Measurements from ENCODE around the gene DNAJC8.

Gene DNAJC8

GRCh38 chr1:28232558-28233263, at the start of gene DNAJC8:
Gene DNAJC8, minus strand, starts transcription at chr1:28233029. Its CDS starts 31 bp downstream, at chr1:28232998.
- DNase-seq, result peak; percentile 91

- DNase-seq, result no peak
These were observed 49.0 kb upstream of the DNAJC8 start for GRCh38 chr1:28281608-28282425.

GRCh38 chr1:28280977-28281381, 48.1 kb upstream of the DNAJC8 start:
- DNase-seq, result no peak

- no peak for DNase-seq
These were observed 47.7 kb upstream of the DNAJC8 start for GRCh38 chr1:28280501-28280900.

- DNase-seq, result no peak
These were observed 46.9 kb upstream of the DNAJC8 start for GRCh38 chr1:28279721-28280120.

- no peak for DNase-seq
These were observed 45.9 kb upstream of the DNAJC8 start for GRCh38 chr1:28278763-28279162.

GRCh38 chr1:28273216-28273860, 40.5 kb upstream of the DNAJC8 start:
- no peak for DNase-seq

- DNase-seq, result no peak
These were observed 39.5 kb upstream of the DNAJC8 start for GRCh38 chr1:28272215-28272852.

- no peak for DNase-seq
These were observed 36.7 kb upstream of the DNAJC8 start for GRCh38 chr1:28269529-28269928.

GRCh38 chr1:28267633-28268032, 34.8 kb upstream of the DNAJC8 start:
- no peak for DNase-seq

- no peak for DNase-seq
These were observed 34.1 kb upstream of the DNAJC8 start for GRCh38 chr1:28266920-28267322.

- no peak for DNase-seq
These were observed 32.7 kb upstream of the DNAJC8 start for GRCh38 chr1:28265577-28265976.

GRCh38 chr1:28264897-28265296, 32.1 kb upstream of the DNAJC8 start:
- no peak for DNase-seq

- DNase-seq, result no peak
These were observed 28.0 kb upstream of the DNAJC8 start for GRCh38 chr1:28260803-28261174.

GRCh38 chr1:28259934-28260802, 27.3 kb upstream of the DNAJC8 start:
- DNase-seq, result peak; percentile 64

GRCh38 chr1:28259252-28259933, 26.6 kb upstream of the DNAJC8 start, which contains the start of gene SESN2:
Gene SESN2, plus strand, starts transcription at chr1:28259518. Its CDS starts 330 bp downstream, at chr1:28259848.
- peak; percentile 97 for DNase-seq

- no peak for DNase-seq
These were observed 25.9 kb upstream of the DNAJC8 start for GRCh38 chr1:28258628-28259251.

- no peak for DNase-seq
These were observed 24.9 kb upstream of the DNAJC8 start for GRCh38 chr1:28257736-28258135.

- no peak for DNase-seq
These were observed 23.5 kb upstream of the DNAJC8 start for GRCh38 chr1:28256197-28256827.

GRCh38 chr1:28249866-28250295, 17.1 kb upstream of the DNAJC8 start:
- no peak for DNase-seq

Data from NCI-H1105 (cell line).